Subcutaneous adipose tissue (tissue), 4 donors: ENCODE data around the gene TICRR. TPM values are rescaled to one million over a fixed set of nuclear protein-coding genes. Genes with fewer than 3 reads are reported as not detected.

Experiments
- total RNA-seq, 4 donors: library from RNA; depleted of rRNA; stranded (reverse); fragments of >200 nt; gene quantifications; one replicate each; pipeline ENCODE4 v1.1.0, GENCODE V29; 2016
- TF ChIP-seq, protein P1 (sequence below): fragments of 450-650 bp; IDR thresholded peaks from one replicate; pipeline ENCODE4 v1.5.1; 2016; ENCODE audit warnings: low read depth, mild to moderate bottlenecking, control low read depth, antibody characterized with exemption, moderate library complexity

The TICRR gene
- total RNA-seq, 4 donors from 2014 or later: 0.22 to 0.51 (median 0.38) TPM; not detected in 1

DNA sequence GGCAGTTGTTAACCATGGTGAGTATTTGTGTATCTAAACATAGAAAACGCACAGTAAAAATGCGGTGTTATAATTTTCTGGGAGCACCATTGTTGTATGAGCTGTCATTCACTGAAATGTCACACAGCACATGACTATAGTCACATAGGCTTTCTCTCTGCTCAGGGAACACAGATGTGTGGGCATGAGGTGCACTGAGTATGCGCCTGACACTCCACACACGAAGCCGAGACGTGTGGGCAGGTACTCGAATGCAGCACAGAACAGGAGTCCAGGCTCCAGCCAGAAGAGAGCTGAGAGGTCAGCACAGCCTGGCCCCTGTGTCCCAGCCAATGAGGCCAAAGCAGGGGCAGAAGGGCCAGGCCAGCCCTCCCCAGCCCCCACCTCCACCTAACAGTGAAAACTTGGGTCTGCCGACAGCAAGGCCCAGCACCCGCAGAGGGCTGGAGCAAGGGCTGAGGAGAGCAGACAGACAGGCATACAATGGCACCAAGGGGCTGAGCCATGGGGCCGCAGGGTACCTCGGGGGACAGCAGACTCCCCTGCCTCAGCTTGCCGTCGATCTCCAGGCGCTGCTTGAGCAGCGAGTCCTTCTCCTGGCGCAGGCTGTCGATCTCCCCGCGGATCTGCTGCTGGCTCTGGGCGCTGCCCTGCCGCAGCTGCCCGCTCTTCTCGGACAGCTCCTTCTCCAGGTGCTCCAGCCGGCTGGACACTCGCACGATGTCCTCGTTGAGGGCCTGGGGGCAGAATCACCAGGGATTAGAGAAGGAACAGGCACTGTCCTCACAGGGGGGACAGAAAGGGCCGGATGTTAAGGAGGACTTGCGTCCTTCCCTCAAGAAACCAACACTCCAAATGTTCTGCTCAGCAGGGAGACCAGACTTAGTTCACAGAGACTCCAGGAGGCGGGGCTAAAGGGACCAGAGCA is 56.0 kb downstream of the TICRR start:
- TF ChIP-seq, protein P1, sequence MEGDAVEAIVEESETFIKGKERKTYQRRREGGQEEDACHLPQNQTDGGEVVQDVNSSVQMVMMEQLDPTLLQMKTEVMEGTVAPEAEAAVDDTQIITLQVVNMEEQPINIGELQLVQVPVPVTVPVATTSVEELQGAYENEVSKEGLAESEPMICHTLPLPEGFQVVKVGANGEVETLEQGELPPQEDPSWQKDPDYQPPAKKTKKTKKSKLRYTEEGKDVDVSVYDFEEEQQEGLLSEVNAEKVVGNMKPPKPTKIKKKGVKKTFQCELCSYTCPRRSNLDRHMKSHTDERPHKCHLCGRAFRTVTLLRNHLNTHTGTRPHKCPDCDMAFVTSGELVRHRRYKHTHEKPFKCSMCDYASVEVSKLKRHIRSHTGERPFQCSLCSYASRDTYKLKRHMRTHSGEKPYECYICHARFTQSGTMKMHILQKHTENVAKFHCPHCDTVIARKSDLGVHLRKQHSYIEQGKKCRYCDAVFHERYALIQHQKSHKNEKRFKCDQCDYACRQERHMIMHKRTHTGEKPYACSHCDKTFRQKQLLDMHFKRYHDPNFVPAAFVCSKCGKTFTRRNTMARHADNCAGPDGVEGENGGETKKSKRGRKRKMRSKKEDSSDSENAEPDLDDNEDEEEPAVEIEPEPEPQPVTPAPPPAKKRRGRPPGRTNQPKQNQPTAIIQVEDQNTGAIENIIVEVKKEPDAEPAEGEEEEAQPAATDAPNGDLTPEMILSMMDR: no peak

DNA sequence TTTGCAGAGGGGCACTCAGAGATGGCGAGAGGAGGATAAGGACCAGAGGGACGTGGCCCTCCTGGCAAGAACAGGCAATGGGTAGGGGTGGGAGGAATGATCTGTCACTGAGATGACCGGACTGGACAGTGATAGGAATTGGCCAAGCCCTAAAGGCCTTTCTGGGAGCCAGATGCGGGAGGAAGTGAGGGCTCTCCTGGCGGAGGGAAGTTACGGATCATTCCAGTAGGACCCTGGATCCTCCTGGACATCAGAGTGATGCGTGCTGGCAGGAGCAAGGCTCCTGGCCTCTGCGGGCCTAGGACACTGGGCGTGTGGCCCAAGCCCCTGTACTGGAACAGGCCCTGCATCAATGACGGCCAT is 56.6 kb downstream of the TICRR start:
- TF ChIP-seq, protein P1: no peak

DNA sequence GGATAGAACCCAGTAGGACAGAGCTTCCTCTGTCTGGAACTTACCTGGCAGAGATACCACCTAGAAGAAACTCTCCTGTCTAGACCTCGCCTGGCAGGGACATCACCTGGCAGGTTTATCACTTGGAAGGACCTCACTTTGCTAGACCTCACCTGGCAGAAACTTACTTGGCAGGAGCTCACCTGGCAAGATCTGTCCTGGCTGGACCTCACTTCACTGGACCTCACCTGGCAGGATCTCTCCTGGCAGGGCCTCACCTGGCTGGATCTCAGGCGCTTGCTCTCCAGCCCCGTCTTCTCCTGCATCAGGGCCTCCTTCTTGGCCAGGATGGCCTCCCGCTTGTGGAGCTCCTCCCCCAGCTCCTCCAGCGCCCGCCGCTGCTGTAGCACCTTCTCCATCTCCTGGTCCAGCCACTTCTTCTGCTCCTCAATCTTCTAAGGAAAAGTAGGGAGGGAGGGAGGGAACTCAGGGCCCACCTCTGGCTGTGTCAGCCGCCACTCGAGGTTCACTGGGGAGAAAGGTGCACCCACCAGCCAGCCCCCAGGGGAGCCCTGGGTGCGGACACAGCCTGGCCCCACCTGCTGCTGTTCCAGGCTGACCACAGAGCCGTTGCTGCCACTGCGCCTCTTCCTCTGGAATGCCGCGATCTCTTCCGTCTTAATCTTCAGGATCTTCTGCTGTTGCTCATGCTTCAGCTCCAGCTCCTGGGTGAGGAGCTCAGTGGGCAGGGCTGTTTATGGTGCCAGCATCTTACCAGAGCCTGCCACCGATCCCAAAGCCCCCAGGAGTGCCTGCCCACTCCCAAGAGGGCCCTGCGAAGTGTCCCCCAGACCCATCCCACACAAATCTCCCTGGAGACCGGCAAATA is 57.5 kb downstream of the TICRR start:
- TF ChIP-seq, protein P1: no peak

- TF ChIP-seq, protein P1: no peak
These were observed 58.3 kb downstream of the TICRR start for GRCh38 chr15:89633585-89633984.

- TF ChIP-seq, protein P1: no peak
These were observed 65.0 kb downstream of the TICRR start for GRCh38 chr15:89640245-89640644.

DNA sequence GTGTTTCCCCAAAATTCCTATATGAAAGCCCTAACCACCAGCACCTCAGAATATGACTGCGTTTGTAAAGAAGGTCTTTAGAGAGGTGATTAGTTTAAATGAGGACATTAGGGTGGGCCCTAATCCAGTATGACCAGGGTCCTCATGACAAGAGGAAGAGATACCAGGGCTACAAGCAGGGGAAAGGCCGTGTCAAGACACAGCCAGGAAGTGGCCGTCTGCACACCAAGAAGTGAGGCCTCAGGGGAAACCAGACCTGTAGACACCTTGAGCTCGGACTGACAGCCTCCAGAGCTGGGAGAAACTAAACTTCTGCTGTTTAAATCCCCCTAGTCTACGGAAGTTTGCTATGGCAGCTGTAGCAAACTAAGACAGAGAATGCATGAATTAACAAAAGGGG is 65.8 kb downstream of the TICRR start:
- TF ChIP-seq, protein P1: no peak

- TF ChIP-seq, protein P1: no peak
These were observed 66.8 kb downstream of the TICRR start for GRCh38 chr15:89642106-89642505.
